ENCODE measurements around the gene MCAM.

The MCAM gene

DNA sequence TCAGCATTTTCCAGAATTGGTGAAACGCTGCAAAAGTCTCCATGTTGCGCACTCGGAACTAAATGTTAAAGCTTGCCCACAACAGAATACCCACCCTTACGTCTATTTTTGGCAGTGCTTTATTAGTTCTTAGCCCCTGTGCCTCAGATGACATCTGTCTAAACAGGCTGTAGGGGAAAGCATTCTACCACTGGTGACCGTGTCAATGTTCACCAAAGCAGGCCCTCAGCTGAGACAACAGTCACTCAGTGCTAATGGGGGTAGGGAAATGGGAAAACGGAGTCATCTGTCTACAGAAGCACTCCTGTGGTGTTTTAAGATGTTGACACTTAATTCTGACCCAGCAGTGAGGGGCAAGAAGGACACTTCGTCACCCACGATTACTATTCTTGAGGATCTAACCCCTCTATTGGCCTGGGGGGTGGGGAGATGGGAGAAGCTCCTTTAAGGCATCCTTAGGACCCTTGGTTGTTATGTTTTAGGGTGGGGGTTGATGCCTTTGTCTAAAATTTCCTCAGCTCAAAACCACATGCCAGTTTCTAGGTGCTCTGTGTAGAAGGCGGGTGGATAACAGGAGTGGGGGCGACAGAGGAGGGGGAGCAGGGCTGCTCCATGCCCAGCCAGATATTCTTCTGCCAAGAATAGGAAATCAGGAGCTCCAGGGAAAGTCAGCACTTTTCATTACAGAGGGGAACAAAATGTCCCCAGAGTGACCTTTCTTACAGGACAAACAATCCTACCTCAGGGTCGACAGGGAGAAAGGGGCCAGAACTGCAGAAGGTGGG, 45.2 kb upstream of the MCAM start:
- Histone ChIP-seq H3K4me3 (ENCODE audit: low read depth, low read length) (no peak overlapping the region), H3K36me3 (replicated peaks) (no peaks in the 10 kb centered on the region), H3K27ac (no peak overlapping the region), H3K27me3 (replicated peaks) (peaks cover 25% of the 10 kb centered on the region)
- in situ Hi-C loops (cut with HindIII; ENCODE audit: low pct_ligation_motif_present, low sequenced_read_pairs), result no loop called here
- no peak for DNase-seq
- TF ChIP-seq, protein P1, sequence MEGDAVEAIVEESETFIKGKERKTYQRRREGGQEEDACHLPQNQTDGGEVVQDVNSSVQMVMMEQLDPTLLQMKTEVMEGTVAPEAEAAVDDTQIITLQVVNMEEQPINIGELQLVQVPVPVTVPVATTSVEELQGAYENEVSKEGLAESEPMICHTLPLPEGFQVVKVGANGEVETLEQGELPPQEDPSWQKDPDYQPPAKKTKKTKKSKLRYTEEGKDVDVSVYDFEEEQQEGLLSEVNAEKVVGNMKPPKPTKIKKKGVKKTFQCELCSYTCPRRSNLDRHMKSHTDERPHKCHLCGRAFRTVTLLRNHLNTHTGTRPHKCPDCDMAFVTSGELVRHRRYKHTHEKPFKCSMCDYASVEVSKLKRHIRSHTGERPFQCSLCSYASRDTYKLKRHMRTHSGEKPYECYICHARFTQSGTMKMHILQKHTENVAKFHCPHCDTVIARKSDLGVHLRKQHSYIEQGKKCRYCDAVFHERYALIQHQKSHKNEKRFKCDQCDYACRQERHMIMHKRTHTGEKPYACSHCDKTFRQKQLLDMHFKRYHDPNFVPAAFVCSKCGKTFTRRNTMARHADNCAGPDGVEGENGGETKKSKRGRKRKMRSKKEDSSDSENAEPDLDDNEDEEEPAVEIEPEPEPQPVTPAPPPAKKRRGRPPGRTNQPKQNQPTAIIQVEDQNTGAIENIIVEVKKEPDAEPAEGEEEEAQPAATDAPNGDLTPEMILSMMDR (IDR thresholded peaks at IDR 0.05; ENCODE audit: low read depth, low read length, missing control alignments), result no peak

- peak; percentile 70 for DNase-seq
- H3K27ac ChIP-seq, result no peak overlapping the region
- no peaks in the 10 kb centered on the region for H3K36me3 ChIP-seq (replicated peaks)
- in situ Hi-C loops (cut with HindIII; ENCODE audit: low pct_ligation_motif_present, low sequenced_read_pairs), result no loop called here
- TF ChIP-seq, protein P1 (IDR thresholded peaks at IDR 0.05; ENCODE audit: low read depth, low read length, missing control alignments), result no peak
- H3K4me3 ChIP-seq (ENCODE audit: low read depth, low read length), result no peak overlapping the region
- peaks cover 20% of the 10 kb centered on the region for H3K27me3 ChIP-seq (replicated peaks)
Observed at GRCh38 chr11:119361056-119361787, 44.3 kb upstream of the MCAM start.

GRCh38 chr11:119359365-119360214, 42.7 kb upstream of the MCAM start:
- no peaks in the 10 kb centered on the region for H3K36me3 ChIP-seq (replicated peaks)
- TF ChIP-seq, protein P1 (IDR thresholded peaks at IDR 0.05; ENCODE audit: low read depth, low read length, missing control alignments), result no peak
- H3K4me3 ChIP-seq (ENCODE audit: low read depth, low read length), result no peak overlapping the region
- peaks cover 11% of the 10 kb centered on the region for H3K27me3 ChIP-seq (replicated peaks)
- in situ Hi-C loops (cut with HindIII; ENCODE audit: low pct_ligation_motif_present, low sequenced_read_pairs), result no loop called here
- DNase-seq, result no peak
- no peak overlapping the region for H3K27ac ChIP-seq

GRCh38 chr11:119357074-119357473, 40.1 kb upstream of the MCAM start:
- no peak for DNase-seq
- H3K27ac ChIP-seq, result no peak overlapping the region
- H3K27me3 ChIP-seq (replicated peaks), result no peaks in the 10 kb centered on the region
- peak overlapping the region; percentile 63 for H3K4me3 ChIP-seq (ENCODE audit: low read depth, low read length)
- in situ Hi-C loops (cut with HindIII; ENCODE audit: low pct_ligation_motif_present, low sequenced_read_pairs), result no loop called here
- TF ChIP-seq, protein P1 (IDR thresholded peaks at IDR 0.05; ENCODE audit: low read depth, low read length, missing control alignments), result no peak
- H3K36me3 ChIP-seq (replicated peaks), result no peaks in the 10 kb centered on the region

DNA sequence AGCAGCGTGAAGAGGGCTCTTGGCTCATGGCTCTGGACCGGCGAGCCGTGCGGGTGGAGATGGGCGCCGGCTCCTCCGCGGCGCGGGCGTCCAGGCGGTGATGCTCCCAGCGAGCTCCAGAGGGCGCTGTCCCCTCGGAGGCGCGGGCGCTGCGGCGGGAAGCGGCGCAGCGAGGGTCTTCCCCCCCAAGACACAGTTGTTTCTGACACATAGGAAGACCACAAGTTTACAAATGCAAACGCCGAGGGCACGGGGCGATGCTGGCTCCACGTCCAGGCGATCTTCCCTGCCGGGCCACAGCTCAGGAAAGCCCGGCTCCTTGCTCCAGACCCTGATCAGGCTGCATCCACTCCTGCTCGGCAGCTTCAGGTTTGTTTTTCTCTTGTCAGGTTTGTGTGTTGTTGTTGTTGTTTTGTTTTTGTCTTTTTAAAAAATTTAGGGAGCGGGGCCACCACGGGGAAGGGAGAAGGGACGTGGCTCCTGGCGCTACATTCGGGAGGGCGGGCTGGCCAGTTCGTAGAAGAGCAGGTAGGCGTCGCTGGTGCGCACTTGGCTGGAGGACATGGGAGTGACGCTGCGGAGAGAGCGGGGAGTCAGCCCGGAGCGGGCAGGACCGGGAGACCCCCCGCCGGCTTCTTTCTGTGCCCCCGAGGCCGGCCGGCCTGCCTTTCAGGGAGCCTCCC, 39.6 kb upstream of the MCAM start:
- no peaks in the 10 kb centered on the region for H3K36me3 ChIP-seq (replicated peaks)
- H3K27ac ChIP-seq, result no peak overlapping the region
- H3K4me3 ChIP-seq (ENCODE audit: low read depth, low read length), result peak overlapping the region; percentile 63
- DNase-seq, result peak; percentile 66
- no peaks in the 10 kb centered on the region for H3K27me3 ChIP-seq (replicated peaks)
- in situ Hi-C loops (cut with HindIII; ENCODE audit: low pct_ligation_motif_present, low sequenced_read_pairs), result no loop called here
- TF ChIP-seq, protein P1 (IDR thresholded peaks at IDR 0.05; ENCODE audit: low read depth, low read length, missing control alignments), result peak; percentile 83
